Caco-2 (cell line): ENCODE measurements around the gene TRIM52. TPM values are rescaled to one million over a fixed set of nuclear protein-coding genes. Genes with fewer than 3 reads are reported as not detected.
"Not testable (repeated sequence)": the region's sequence is repeated elsewhere in the genome, so short reads cannot be mapped to it uniquely, and the experiment has no call there.

Experiments used
- BruUV-seq: library from RNA; stranded (reverse); fragments of 400-500 nt; replicated peaks from 2 replicates; lab custom pipeline; 2021; lab: Mats Ljungman, UMichigan
- CTCF ChIA-PET: fragments of 300-600 bp; sonication (Branson Sonifier 250); formaldehyde crosslinking; loops from one replicate; lab custom pipeline; 2022; ENCODE audit warnings: antibody characterized with exemption; lab: Charles Lee
- POLR2A ChIA-PET: fragments of 300-600 bp; sonication (Branson Sonifier 250); formaldehyde crosslinking; loops from one replicate; lab custom pipeline; 2022; ENCODE audit warnings: antibody characterized with exemption; lab: Charles Lee
- DNase-seq, 2 experiments: peaks; one replicate each; pipeline versions ENCODE4 v3.0.0 to v3.0.0-alpha.2; 2020 to 2022
- H3K27me3 ChIP-seq: replicated peaks from 2 replicates; pipeline ENCODE4 v1.6.0; 2011; ENCODE audit warnings: low read length; ENCODE audit not compliant: control insufficient read depth, insufficient read depth
- H3K36me3 ChIP-seq: 2 replicates; pipeline ENCODE4 v1.5.1; 2011; ENCODE audit warnings: low read length; ENCODE audit not compliant: control insufficient read depth, insufficient read depth
- H3K4me1 ChIP-seq: fragments of 250-450 bp; sonication (Bioruptor Pico); 2 replicates; pipeline ENCODE4 v1.5.1; 2020; ENCODE audit warnings: mild to moderate bottlenecking
- H3K4me3 ChIP-seq: 2 replicates; pipeline ENCODE4 v1.5.1; 2011; ENCODE audit warnings: low read depth, mild to moderate bottlenecking, control low read depth, low read length
- H3K9me3 ChIP-seq: fragments of 250-450 bp; sonication (Bioruptor Pico); 2 replicates; pipeline ENCODE4 v1.5.1; 2020; ENCODE audit warnings: mild to moderate bottlenecking, moderate library complexity
- H3K27ac Mint-ChIP-seq: one replicate; pipeline ENCODE4 v1.8.0; 2022; ENCODE audit warnings: mixed read lengths; ENCODE audit not compliant: unreplicated experiment
- H3K27me3 Mint-ChIP-seq: one replicate; pipeline ENCODE4 v1.8.0; 2022; ENCODE audit warnings: mixed read lengths; ENCODE audit not compliant: insufficient read depth, unreplicated experiment
- H3K36me3 Mint-ChIP-seq: one replicate; pipeline ENCODE4 v1.8.0; 2022; ENCODE audit warnings: mild to moderate bottlenecking, mixed read lengths; ENCODE audit not compliant: insufficient read depth, unreplicated experiment
- H3K4me1 Mint-ChIP-seq: one replicate; pipeline ENCODE4 v1.8.0; 2022; ENCODE audit warnings: low read depth, mixed read lengths; ENCODE audit not compliant: unreplicated experiment
- H3K4me3 Mint-ChIP-seq: one replicate; pipeline ENCODE4 v1.8.0; 2022; ENCODE audit warnings: mild to moderate bottlenecking, moderate library complexity, mixed read lengths; ENCODE audit not compliant: unreplicated experiment
- H3K9me3 Mint-ChIP-seq: one replicate; pipeline ENCODE4 v1.8.0; 2022; ENCODE audit warnings: mixed read lengths; ENCODE audit not compliant: unreplicated experiment
- intact Hi-C: fragments of 100-400 bp; cut with micrococcal nuclease; formaldehyde crosslinking; loops from one replicate; pipeline ENCODE4 v1.10.0; 2022; ENCODE audit not compliant: unreplicated experiment
- total RNA-seq: library from RNA; stranded (reverse); gene quantifications from 2 replicates; pipeline ENCODE4 v1.2.3, GENCODE V29; 2022
- TF ChIP-seq, protein P1 (sequence below), 2 experiments: fragments of 200-600 bp in 1 of 2; IDR thresholded peaks; 1 replicate in 1 of 2; 2 replicates in 1 of 2; pipeline versions ENCODE4 v1.5.1 to v1.8.0; 2011 to 2022; ENCODE audit warnings: antibody characterized with exemption in 1 of 2, control low read depth in 1 of 2, inconsistent platforms in 1 of 2, low read depth in 1 of 2, low read length in 1 of 2, mild to moderate bottlenecking in 1 of 2, moderate library complexity in 1 of 2; ENCODE audit not compliant: insufficient read depth in 1 of 2, severe bottlenecking in 1 of 2, unreplicated experiment in 1 of 2

Gene TRIM52
- total RNA-seq, 1 experiment from 2014 or later, result 11.9 TPM

DNA sequence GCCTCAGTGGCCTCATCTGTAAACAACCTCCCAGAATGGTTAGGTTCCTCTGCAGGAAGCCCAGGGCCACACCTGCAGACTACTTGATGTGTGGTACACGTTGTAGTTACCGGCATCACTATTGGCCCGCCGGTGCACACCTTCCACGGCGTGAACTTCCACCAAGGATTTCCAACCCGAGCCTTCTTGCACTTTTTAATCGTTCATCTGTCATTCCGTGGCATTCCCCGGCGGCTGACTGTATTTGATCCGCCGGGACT is 43.2 kb downstream of the TRIM52 start:
- ChIA-PET CTCF (interaction anchor here (1.2 kb wide), 1 partner anchor 33 kb away, joined by 4 read pairs; no protein-coding TSS in a partner anchor), POLR2A (interaction anchor here (0.8 kb wide), 1 partner anchor 26 kb away, joined by 4 read pairs; no protein-coding TSS in a partner anchor)
- 0 out of 2 replicates have a peak, but pooled peaks cover 4% of the 10 kb centered on the region for H3K4me1 ChIP-seq
- no peaks in the 10 kb centered on the region for H3K27me3 ChIP-seq
- peak; percentile 58 to 69 for DNase-seq
- H3K4me3 ChIP-seq, result peak overlapping the region; percentile 61
- intact Hi-C loops, result loop anchor here (1.0 kb wide), 2 partner anchors 10 to 26 kb away; no protein-coding TSS in a partner anchor
- peaks cover 13% of the 10 kb centered on the region for H3K27me3 Mint-ChIP-seq
- peak overlapping the region; percentile 85 for H3K4me3 Mint-ChIP-seq
- peaks cover 33% of the 10 kb centered on the region for H3K4me1 Mint-ChIP-seq
- TF ChIP-seq, protein P1, sequence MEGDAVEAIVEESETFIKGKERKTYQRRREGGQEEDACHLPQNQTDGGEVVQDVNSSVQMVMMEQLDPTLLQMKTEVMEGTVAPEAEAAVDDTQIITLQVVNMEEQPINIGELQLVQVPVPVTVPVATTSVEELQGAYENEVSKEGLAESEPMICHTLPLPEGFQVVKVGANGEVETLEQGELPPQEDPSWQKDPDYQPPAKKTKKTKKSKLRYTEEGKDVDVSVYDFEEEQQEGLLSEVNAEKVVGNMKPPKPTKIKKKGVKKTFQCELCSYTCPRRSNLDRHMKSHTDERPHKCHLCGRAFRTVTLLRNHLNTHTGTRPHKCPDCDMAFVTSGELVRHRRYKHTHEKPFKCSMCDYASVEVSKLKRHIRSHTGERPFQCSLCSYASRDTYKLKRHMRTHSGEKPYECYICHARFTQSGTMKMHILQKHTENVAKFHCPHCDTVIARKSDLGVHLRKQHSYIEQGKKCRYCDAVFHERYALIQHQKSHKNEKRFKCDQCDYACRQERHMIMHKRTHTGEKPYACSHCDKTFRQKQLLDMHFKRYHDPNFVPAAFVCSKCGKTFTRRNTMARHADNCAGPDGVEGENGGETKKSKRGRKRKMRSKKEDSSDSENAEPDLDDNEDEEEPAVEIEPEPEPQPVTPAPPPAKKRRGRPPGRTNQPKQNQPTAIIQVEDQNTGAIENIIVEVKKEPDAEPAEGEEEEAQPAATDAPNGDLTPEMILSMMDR (IDR thresholded peaks at IDR 0.05; ENCODE audit: insufficient read depth in 1 of 2, low read depth in 1 of 2, low read length in 1 of 2, severe bottlenecking in 1 of 2, unreplicated experiment in 1 of 2), result no peak
- no TSS peak for BruUV-seq
- no peaks in the 10 kb centered on the region for H3K36me3 ChIP-seq
- peak overlapping the region; percentile 59 for H3K27ac Mint-ChIP-seq
- H3K9me3 Mint-ChIP-seq, result no peaks in the 10 kb centered on the region
- H3K9me3 ChIP-seq, result no peaks in the 10 kb centered on the region
- peaks cover 45% of the 10 kb centered on the region for H3K36me3 Mint-ChIP-seq

DNA sequence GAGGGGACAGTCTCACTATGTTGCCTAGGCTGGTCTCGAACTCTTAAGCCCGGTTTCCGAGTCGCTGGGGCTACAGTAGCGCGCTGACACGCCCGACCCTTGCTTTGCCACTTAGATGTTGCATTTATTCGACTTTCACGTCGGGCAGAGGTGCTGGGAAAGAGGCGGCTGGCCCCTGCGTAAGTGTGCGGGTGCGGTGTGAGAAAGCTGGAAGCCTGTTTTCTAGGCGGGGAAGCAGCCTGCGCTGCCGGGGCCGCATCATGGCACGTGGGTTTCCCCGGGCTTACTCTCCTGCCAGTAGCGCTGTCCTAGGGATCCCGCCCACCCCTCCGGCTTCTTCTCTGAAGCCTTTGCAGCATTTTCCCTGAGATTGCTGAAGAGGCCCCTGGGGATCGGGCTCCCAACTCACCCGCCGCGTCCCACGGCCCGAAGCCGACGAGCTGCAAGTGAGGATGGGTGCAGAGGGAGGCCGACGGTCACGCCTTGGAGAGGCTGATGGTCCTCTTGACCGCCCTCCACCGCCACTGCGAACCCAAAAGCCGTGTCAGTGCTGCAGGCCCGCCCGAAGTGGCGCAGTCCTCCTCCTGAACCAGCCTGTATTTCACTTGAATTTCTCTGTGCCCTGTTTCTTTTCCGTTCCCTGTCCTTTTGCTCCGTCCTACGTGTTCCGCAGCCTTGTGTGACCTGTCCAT is 43.7 kb downstream of the TRIM52 start:
- peaks cover 41% of the 10 kb centered on the region for H3K36me3 Mint-ChIP-seq
- peak overlapping the region; percentile 59 for H3K27ac Mint-ChIP-seq
- peaks cover 32% of the 10 kb centered on the region for H3K4me1 Mint-ChIP-seq
- ChIA-PET CTCF (interaction anchor here (1.2 kb wide), 1 partner anchor 33 kb away, joined by 4 read pairs; no protein-coding TSS in a partner anchor), POLR2A (interaction anchor here (0.8 kb wide), 1 partner anchor 26 kb away, joined by 4 read pairs; no protein-coding TSS in a partner anchor)
- no peaks in the 10 kb centered on the region for H3K9me3 Mint-ChIP-seq
- H3K4me1 ChIP-seq, result 0 out of 2 replicates have a peak, but pooled peaks cover 4% of the 10 kb centered on the region
- H3K36me3 ChIP-seq, result no peaks in the 10 kb centered on the region
- no peaks in the 10 kb centered on the region for H3K9me3 ChIP-seq
- peak; percentile 73 to 75 for DNase-seq
- no TSS peak for BruUV-seq
- intact Hi-C loops, result no loop called here
- H3K27me3 Mint-ChIP-seq, result peaks cover 13% of the 10 kb centered on the region
- H3K4me3 ChIP-seq, result peak overlapping the region; percentile 61
- peak overlapping the region; percentile 85 for H3K4me3 Mint-ChIP-seq
- TF ChIP-seq, protein P1 (IDR thresholded peaks at IDR 0.05; ENCODE audit: insufficient read depth in 1 of 2, low read depth in 1 of 2, low read length in 1 of 2, severe bottlenecking in 1 of 2, unreplicated experiment in 1 of 2), result peak in 1 of 2 experiments; percentile 23
- no peaks in the 10 kb centered on the region for H3K27me3 ChIP-seq

DNA sequence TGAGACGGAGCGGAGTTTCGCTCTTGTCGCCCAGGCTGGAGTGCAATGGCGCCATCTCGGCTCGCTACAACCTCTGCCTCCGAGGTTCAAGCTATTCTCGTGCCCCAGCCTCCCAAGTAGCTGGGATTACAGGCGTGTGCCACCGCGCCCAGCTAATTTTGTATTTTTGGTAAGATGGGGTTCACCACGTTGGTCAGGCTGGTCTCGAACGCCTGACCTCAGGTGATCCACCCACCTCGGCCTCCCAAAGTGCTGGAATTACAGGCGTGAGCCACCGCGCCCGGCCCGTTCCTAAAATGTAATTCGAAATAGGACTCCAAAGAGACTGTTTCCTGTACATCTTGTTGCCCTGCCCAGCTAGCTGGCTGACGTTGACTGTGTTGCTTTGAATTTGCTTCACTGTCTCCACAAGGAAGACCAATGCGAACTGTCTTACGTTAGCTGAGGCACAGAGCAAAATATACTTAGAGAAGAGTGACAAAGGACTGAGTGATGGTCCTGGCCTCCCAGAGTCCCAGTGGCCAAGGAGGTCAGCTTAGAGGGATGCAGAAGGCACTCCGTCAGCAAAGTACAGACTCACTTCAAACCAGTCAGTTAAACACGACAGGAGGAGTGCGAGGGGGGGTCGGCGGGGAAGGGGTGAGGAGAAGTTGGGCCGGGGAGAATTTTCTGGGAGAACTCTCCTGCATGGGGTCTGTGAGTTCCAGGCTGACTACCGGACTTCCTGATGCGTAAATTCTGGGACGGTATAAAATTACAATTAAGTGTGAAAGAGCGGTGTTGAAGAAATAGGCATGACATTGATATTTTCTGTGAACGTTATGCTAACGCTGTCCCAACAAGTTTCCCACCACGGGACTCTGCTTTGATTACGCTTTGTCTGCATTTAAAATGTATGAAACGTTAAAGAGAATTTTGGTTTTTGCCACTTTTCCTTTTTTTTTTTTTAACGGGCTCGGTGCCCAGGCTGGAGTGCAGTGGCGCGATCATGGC is 44.6 kb downstream of the TRIM52 start:
- Mint-ChIP-seq H3K27ac (peak overlapping the region; percentile 59), H3K4me1 (peaks cover 22% of the 10 kb centered on the region), H3K9me3 (no peaks in the 10 kb centered on the region), H3K36me3 (peaks cover 31% of the 10 kb centered on the region), H3K4me3 (peak overlapping the region; percentile 85), H3K27me3 (peaks cover 7% of the 10 kb centered on the region)
- 0 out of 2 replicates have a peak, but pooled peaks cover 4% of the 10 kb centered on the region for H3K4me1 ChIP-seq
- no peaks in the 10 kb centered on the region for H3K9me3 ChIP-seq
- intact Hi-C loops, result no loop called here
- ChIA-PET POLR2A (no interaction called here), CTCF (interaction anchor here (1.2 kb wide), 1 partner anchor 32 kb away, joined by 4 read pairs; no protein-coding TSS in a partner anchor)
- BruUV-seq, result no TSS peak
- no peaks in the 10 kb centered on the region for H3K36me3 ChIP-seq
- TF ChIP-seq, protein P1 (IDR thresholded peaks at IDR 0.05; ENCODE audit: insufficient read depth in 1 of 2, low read depth in 1 of 2, low read length in 1 of 2, severe bottlenecking in 1 of 2, unreplicated experiment in 1 of 2), result no peak
- peak overlapping the region; percentile 61 for H3K4me3 ChIP-seq
- DNase-seq, result peak; percentile 46 to 59
- H3K27me3 ChIP-seq, result no peaks in the 10 kb centered on the region

DNA sequence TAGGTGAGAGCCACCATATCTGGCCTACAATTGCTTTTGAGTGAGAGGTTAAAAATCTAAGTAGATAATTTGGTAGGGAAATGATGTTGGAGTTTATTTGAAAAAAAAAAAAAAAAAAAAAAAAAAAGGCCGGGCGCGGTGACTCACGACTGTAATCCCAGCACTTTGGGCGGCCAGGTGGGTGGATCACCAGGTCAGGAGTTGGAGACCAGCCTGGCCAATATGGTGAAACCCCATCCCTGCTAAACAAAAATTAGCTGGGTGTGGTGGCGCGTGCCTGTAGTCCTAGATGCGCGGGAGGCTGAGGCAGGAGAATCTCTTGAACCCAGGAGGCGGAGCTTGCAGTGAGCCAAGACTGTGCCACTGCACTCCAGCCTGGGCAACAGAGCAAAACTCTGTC is 46.7 kb downstream of the TRIM52 start:
- H3K4me3 Mint-ChIP-seq, POLR2A ChIA-PET, H3K9me3 ChIP-seq, H3K27me3 Mint-ChIP-seq, H3K4me3 ChIP-seq, BruUV-seq, H3K27ac Mint-ChIP-seq, DNase-seq, H3K36me3 ChIP-seq, H3K9me3 Mint-ChIP-seq, CTCF ChIA-PET, H3K27me3 ChIP-seq, H3K4me1 ChIP-seq, intact Hi-C loops: not testable (repeated sequence)
- Mint-ChIP-seq H3K36me3 (peaks cover 24% of the 10 kb centered on the region), H3K4me1 (peaks cover 17% of the 10 kb centered on the region)
